Measurements from ENCODE around the gene ADAM23.

The ADAM23 gene

GRCh38 chr2:206494061-206494460 is 50.7 kb downstream of the ADAM23 start:
- H3K9ac ChIP-seq (ENCODE audit: low read depth, low read length): no peak overlapping the region
- H3K36me3 ChIP-seq (ENCODE audit: insufficient read depth, low read length): no peaks in the 10 kb centered on the region
- H3K9me3 ChIP-seq (ENCODE audit: control insufficient read depth, insufficient read depth, low read length): no peaks in the 10 kb centered on the region
- H3K4me1 ChIP-seq (ENCODE audit: insufficient read depth, low read length): no peaks in the 10 kb centered on the region

GRCh38 chr2:206502729-206503128 is 59.4 kb downstream of the ADAM23 start:
- Histone ChIP-seq H3K4me1 (ENCODE audit: insufficient read depth, low read length) (no peaks in the 10 kb centered on the region), H3K9me3 (ENCODE audit: control insufficient read depth, insufficient read depth, low read length) (no peaks in the 10 kb centered on the region), H3K9ac (ENCODE audit: low read depth, low read length) (no peak overlapping the region), H3K36me3 (ENCODE audit: insufficient read depth, low read length) (no peaks in the 10 kb centered on the region)

- Histone ChIP-seq H3K9me3 (ENCODE audit: control insufficient read depth, insufficient read depth, low read length) (no peaks in the 10 kb centered on the region), H3K36me3 (ENCODE audit: insufficient read depth, low read length) (no peaks in the 10 kb centered on the region), H3K9ac (ENCODE audit: low read depth, low read length) (no peak overlapping the region), H3K4me1 (ENCODE audit: insufficient read depth, low read length) (0 out of 2 replicates have a peak, but pooled peaks cover 4% of the 10 kb centered on the region)
Observed at GRCh38 chr2:206511283-206511682, 68.0 kb downstream of the ADAM23 start.

- no peaks in the 10 kb centered on the region for H3K9me3 ChIP-seq (ENCODE audit: control insufficient read depth, insufficient read depth, low read length)
- 0 out of 2 replicates have a peak, but pooled peaks cover 4% of the 10 kb centered on the region for H3K4me1 ChIP-seq (ENCODE audit: insufficient read depth, low read length)
- no peak overlapping the region for H3K9ac ChIP-seq (ENCODE audit: low read depth, low read length)
- no peaks in the 10 kb centered on the region for H3K36me3 ChIP-seq (ENCODE audit: insufficient read depth, low read length)
Observed at GRCh38 chr2:206512999-206513398, 69.7 kb downstream of the ADAM23 start.

GRCh38 chr2:206515580-206515979 is 72.2 kb downstream of the ADAM23 start:
- H3K4me1 ChIP-seq (ENCODE audit: insufficient read depth, low read length): 0 out of 2 replicates have a peak, but pooled peaks cover 4% of the 10 kb centered on the region
- H3K9ac ChIP-seq (ENCODE audit: low read depth, low read length): no peak overlapping the region
- H3K36me3 ChIP-seq (ENCODE audit: insufficient read depth, low read length): no peaks in the 10 kb centered on the region
- H3K9me3 ChIP-seq (ENCODE audit: control insufficient read depth, insufficient read depth, low read length): no peaks in the 10 kb centered on the region

GRCh38 chr2:206518997-206519396 is 75.7 kb downstream of the ADAM23 start:
- Histone ChIP-seq H3K4me1 (ENCODE audit: insufficient read depth, low read length) (no peaks in the 10 kb centered on the region), H3K9ac (ENCODE audit: low read depth, low read length) (no peak overlapping the region), H3K9me3 (ENCODE audit: control insufficient read depth, insufficient read depth, low read length) (no peaks in the 10 kb centered on the region), H3K36me3 (ENCODE audit: insufficient read depth, low read length) (no peaks in the 10 kb centered on the region)

- H3K9ac ChIP-seq (ENCODE audit: low read depth, low read length): no peak overlapping the region
- no peaks in the 10 kb centered on the region for H3K9me3 ChIP-seq (ENCODE audit: control insufficient read depth, insufficient read depth, low read length)
- H3K36me3 ChIP-seq (ENCODE audit: insufficient read depth, low read length): no peaks in the 10 kb centered on the region
- no peaks in the 10 kb centered on the region for H3K4me1 ChIP-seq (ENCODE audit: insufficient read depth, low read length)
Observed at GRCh38 chr2:206520450-206520849, 77.1 kb downstream of the ADAM23 start.

GRCh38 chr2:206521115-206521514 is 77.8 kb downstream of the ADAM23 start:
- H3K36me3 ChIP-seq (ENCODE audit: insufficient read depth, low read length): no peaks in the 10 kb centered on the region
- no peak overlapping the region for H3K9ac ChIP-seq (ENCODE audit: low read depth, low read length)
- no peaks in the 10 kb centered on the region for H3K4me1 ChIP-seq (ENCODE audit: insufficient read depth, low read length)
- H3K9me3 ChIP-seq (ENCODE audit: control insufficient read depth, insufficient read depth, low read length): no peaks in the 10 kb centered on the region

GRCh38 chr2:206521612-206522011 is 78.3 kb downstream of the ADAM23 start:
- H3K9me3 ChIP-seq (ENCODE audit: control insufficient read depth, insufficient read depth, low read length): no peaks in the 10 kb centered on the region
- no peaks in the 10 kb centered on the region for H3K36me3 ChIP-seq (ENCODE audit: insufficient read depth, low read length)
- no peaks in the 10 kb centered on the region for H3K4me1 ChIP-seq (ENCODE audit: insufficient read depth, low read length)
- no peak overlapping the region for H3K9ac ChIP-seq (ENCODE audit: low read depth, low read length)

- H3K9me3 ChIP-seq (ENCODE audit: control insufficient read depth, insufficient read depth, low read length): no peaks in the 10 kb centered on the region
- no peaks in the 10 kb centered on the region for H3K36me3 ChIP-seq (ENCODE audit: insufficient read depth, low read length)
- H3K9ac ChIP-seq (ENCODE audit: low read depth, low read length): no peak overlapping the region
- no peaks in the 10 kb centered on the region for H3K4me1 ChIP-seq (ENCODE audit: insufficient read depth, low read length)
Observed at GRCh38 chr2:206526416-206526815, 83.1 kb downstream of the ADAM23 start.

GRCh38 chr2:206527153-206527552 is 83.8 kb downstream of the ADAM23 start:
- H3K36me3 ChIP-seq (ENCODE audit: insufficient read depth, low read length): no peaks in the 10 kb centered on the region
- no peaks in the 10 kb centered on the region for H3K9me3 ChIP-seq (ENCODE audit: control insufficient read depth, insufficient read depth, low read length)
- H3K4me1 ChIP-seq (ENCODE audit: insufficient read depth, low read length): no peaks in the 10 kb centered on the region
- H3K9ac ChIP-seq (ENCODE audit: low read depth, low read length): no peak overlapping the region

GRCh38 chr2:206530727-206531126 is 87.4 kb downstream of the ADAM23 start:
- Histone ChIP-seq H3K36me3 (ENCODE audit: insufficient read depth, low read length) (no peaks in the 10 kb centered on the region), H3K9me3 (ENCODE audit: control insufficient read depth, insufficient read depth, low read length) (no peaks in the 10 kb centered on the region), H3K9ac (ENCODE audit: low read depth, low read length) (no peak overlapping the region), H3K4me1 (ENCODE audit: insufficient read depth, low read length) (no peaks in the 10 kb centered on the region)

GRCh38 chr2:206531996-206532543 is 88.7 kb downstream of the ADAM23 start:
- Histone ChIP-seq H3K9me3 (ENCODE audit: control insufficient read depth, insufficient read depth, low read length) (no peaks in the 10 kb centered on the region), H3K9ac (ENCODE audit: low read depth, low read length) (no peak overlapping the region), H3K36me3 (ENCODE audit: insufficient read depth, low read length) (no peaks in the 10 kb centered on the region), H3K4me1 (ENCODE audit: insufficient read depth, low read length) (no peaks in the 10 kb centered on the region)

GRCh38 chr2:206533977-206534376 is 90.6 kb downstream of the ADAM23 start:
- Histone ChIP-seq H3K4me1 (ENCODE audit: insufficient read depth, low read length) (no peaks in the 10 kb centered on the region), H3K9me3 (ENCODE audit: control insufficient read depth, insufficient read depth, low read length) (no peaks in the 10 kb centered on the region), H3K36me3 (ENCODE audit: insufficient read depth, low read length) (no peaks in the 10 kb centered on the region), H3K9ac (ENCODE audit: low read depth, low read length) (no peak overlapping the region)

GRCh38 chr2:206535260-206535986 is 92.1 kb downstream of the ADAM23 start:
- no peaks in the 10 kb centered on the region for H3K36me3 ChIP-seq (ENCODE audit: insufficient read depth, low read length)
- H3K4me1 ChIP-seq (ENCODE audit: insufficient read depth, low read length): no peaks in the 10 kb centered on the region
- H3K9me3 ChIP-seq (ENCODE audit: control insufficient read depth, insufficient read depth, low read length): no peaks in the 10 kb centered on the region
- H3K9ac ChIP-seq (ENCODE audit: low read depth, low read length): no peak overlapping the region

All from ES-I3 (cell line).